ENCODE results near the gene DAND5.

The DAND5 gene

DNA sequence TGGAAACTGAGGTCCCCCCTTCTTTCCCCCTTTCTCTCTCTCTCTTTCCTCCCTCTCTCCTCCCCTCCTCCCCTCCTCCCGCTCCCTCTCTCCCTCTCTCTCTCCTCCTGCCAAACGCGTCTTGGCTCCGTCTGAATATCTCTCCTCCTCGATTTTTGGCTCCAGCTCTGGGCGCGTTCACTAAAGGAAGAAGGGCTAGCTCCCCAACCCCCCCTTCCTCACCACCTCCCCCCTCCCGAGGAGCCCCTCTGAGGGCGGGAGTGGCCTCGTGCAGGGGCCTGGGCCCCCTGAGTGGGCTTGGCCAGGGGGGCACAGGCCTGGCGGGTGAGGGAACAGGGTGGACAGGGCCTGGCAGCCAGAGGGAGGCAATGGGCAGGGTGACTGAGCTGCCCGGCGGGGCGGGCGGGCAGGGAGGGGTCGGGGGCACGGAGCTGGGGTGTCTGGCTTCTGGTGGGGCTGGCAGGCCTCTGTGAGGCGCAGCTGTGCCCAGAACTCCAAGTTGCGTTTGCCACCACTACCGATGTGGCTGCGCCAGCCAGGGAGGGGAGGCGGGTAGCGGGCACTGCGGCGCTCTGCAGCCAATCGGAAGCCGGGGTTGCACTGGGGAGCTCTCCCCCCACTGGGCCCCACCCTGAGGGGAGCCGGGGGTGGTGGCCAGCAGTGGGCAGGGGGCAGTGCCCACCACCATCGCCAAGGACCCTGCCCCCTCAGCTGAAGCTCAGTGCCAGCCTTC, 33.0 kb downstream of the DAND5 start:
- Histone ChIP-seq H3K4me3 (ENCODE audit: insufficient read depth, low read depth, low read length) (no peak overlapping the region), H3K36me3 (ENCODE audit: control insufficient read depth, insufficient read depth, low read length) (no peaks in the 10 kb centered on the region), H3K9me3 (ENCODE audit: control insufficient read depth, low read length) (no peaks in the 10 kb centered on the region), H3K4me1 (ENCODE audit: control insufficient read depth, insufficient read depth, low read length) (no peaks in the 10 kb centered on the region), H3K27ac (ENCODE audit: insufficient read depth, low read depth, low read length, poor library complexity, severe bottlenecking) (no peak overlapping the region), H3K27me3 (ENCODE audit: control insufficient read depth, insufficient read depth, low read length, poor library complexity, severe bottlenecking) (peaks cover 100% of the 10 kb centered on the region)
- WGBS, 2 experiments, result 73 to 74% methylated on average over 29 of the region's 29 CpGs

DNA sequence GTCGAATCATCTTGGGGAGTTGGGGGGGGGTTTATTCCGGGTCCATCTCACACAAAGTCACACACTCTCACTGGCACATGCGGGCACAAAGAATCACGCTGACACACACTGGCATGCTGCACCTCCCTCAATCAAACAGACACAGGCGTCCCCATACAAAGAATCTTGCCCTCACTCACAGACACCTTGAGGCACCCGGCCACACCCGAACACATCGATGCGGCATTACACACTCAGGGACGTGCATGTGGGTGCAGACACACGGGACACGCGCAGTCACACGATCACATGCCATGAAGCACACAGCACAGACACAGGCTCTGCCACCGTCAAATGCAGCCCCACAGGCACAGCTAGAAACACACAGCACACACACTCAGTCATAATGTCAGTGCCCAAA, 33.7 kb downstream of the DAND5 start:
- Histone ChIP-seq H3K9me3 (ENCODE audit: control insufficient read depth, low read length) (no peaks in the 10 kb centered on the region), H3K4me3 (ENCODE audit: insufficient read depth, low read depth, low read length) (no peak overlapping the region), H3K27me3 (ENCODE audit: control insufficient read depth, insufficient read depth, low read length, poor library complexity, severe bottlenecking) (peaks cover 100% of the 10 kb centered on the region), H3K27ac (ENCODE audit: insufficient read depth, low read depth, low read length, poor library complexity, severe bottlenecking) (no peak overlapping the region), H3K36me3 (ENCODE audit: control insufficient read depth, insufficient read depth, low read length) (no peaks in the 10 kb centered on the region), H3K4me1 (ENCODE audit: control insufficient read depth, insufficient read depth, low read length) (no peaks in the 10 kb centered on the region)
- WGBS, 2 experiments, result 85 to 89% methylated on average over 15 of the region's 15 CpGs

DNA sequence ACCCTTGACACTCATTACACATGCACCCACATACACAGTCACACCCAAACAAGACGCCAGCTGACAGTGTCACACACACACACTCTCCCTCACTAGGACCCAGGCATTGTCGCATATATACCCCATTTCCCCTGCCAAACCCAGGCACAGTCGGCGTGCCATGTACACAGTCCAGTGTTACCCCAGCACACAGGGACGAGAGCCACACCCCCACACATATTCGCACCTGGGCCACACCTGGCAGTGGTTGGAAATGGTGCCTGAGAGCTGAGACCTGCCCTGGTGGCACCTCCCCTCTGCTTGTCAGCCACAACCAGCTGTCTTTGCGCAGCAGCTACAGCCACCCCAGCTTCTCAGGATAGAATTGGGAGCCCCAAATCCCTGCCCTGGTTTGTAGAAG, 34.9 kb downstream of the DAND5 start:
- Histone ChIP-seq H3K4me3 (ENCODE audit: insufficient read depth, low read depth, low read length) (no peak overlapping the region), H3K36me3 (ENCODE audit: control insufficient read depth, insufficient read depth, low read length) (no peaks in the 10 kb centered on the region), H3K27ac (ENCODE audit: insufficient read depth, low read depth, low read length, poor library complexity, severe bottlenecking) (no peak overlapping the region), H3K9me3 (ENCODE audit: control insufficient read depth, low read length) (no peaks in the 10 kb centered on the region), H3K27me3 (ENCODE audit: control insufficient read depth, insufficient read depth, low read length, poor library complexity, severe bottlenecking) (peaks cover 100% of the 10 kb centered on the region), H3K4me1 (ENCODE audit: control insufficient read depth, insufficient read depth, low read length) (no peaks in the 10 kb centered on the region)
- WGBS, 2 experiments, result 81 to 84% methylated on average over 7 of the region's 7 CpGs

- no peaks in the 10 kb centered on the region for H3K36me3 ChIP-seq (ENCODE audit: control insufficient read depth, insufficient read depth, low read length)
- no peaks in the 10 kb centered on the region for H3K9me3 ChIP-seq (ENCODE audit: control insufficient read depth, low read length)
- no peak overlapping the region for H3K4me3 ChIP-seq (ENCODE audit: insufficient read depth, low read depth, low read length)
- H3K4me1 ChIP-seq (ENCODE audit: control insufficient read depth, insufficient read depth, low read length), result no peaks in the 10 kb centered on the region
- 86 to 88% methylated on average over 4 of the region's 4 CpGs for WGBS, 2 experiments
- peaks cover 100% of the 10 kb centered on the region for H3K27me3 ChIP-seq (ENCODE audit: control insufficient read depth, insufficient read depth, low read length, poor library complexity, severe bottlenecking)
- H3K27ac ChIP-seq (ENCODE audit: insufficient read depth, low read depth, low read length, poor library complexity, severe bottlenecking), result no peak overlapping the region
Measured at GRCh38 chr19:13005253-13005652, 35.9 kb downstream of the DAND5 start.

- H3K27ac ChIP-seq (ENCODE audit: insufficient read depth, low read depth, low read length, poor library complexity, severe bottlenecking), result no peak overlapping the region
- no peaks in the 10 kb centered on the region for H3K4me1 ChIP-seq (ENCODE audit: control insufficient read depth, insufficient read depth, low read length)
- H3K36me3 ChIP-seq (ENCODE audit: control insufficient read depth, insufficient read depth, low read length), result no peaks in the 10 kb centered on the region
- 72 to 73% methylated on average over 12 of the region's 12 CpGs for WGBS, 2 experiments
- no peak overlapping the region for H3K4me3 ChIP-seq (ENCODE audit: insufficient read depth, low read depth, low read length)
- peaks cover 100% of the 10 kb centered on the region for H3K27me3 ChIP-seq (ENCODE audit: control insufficient read depth, insufficient read depth, low read length, poor library complexity, severe bottlenecking)
- H3K9me3 ChIP-seq (ENCODE audit: control insufficient read depth, low read length), result no peaks in the 10 kb centered on the region
Measured at GRCh38 chr19:13005861-13006370, 36.5 kb downstream of the DAND5 start.

- H3K4me1 ChIP-seq (ENCODE audit: control insufficient read depth, insufficient read depth, low read length), result no peaks in the 10 kb centered on the region
- H3K27ac ChIP-seq (ENCODE audit: insufficient read depth, low read depth, low read length, poor library complexity, severe bottlenecking), result no peak overlapping the region
- H3K36me3 ChIP-seq (ENCODE audit: control insufficient read depth, insufficient read depth, low read length), result no peaks in the 10 kb centered on the region
- 77% methylated on average over 28 of the region's 28 CpGs for WGBS, 2 experiments
- H3K4me3 ChIP-seq (ENCODE audit: insufficient read depth, low read depth, low read length), result no peak overlapping the region
- H3K9me3 ChIP-seq (ENCODE audit: control insufficient read depth, low read length), result no peaks in the 10 kb centered on the region
- H3K27me3 ChIP-seq (ENCODE audit: control insufficient read depth, insufficient read depth, low read length, poor library complexity, severe bottlenecking), result peaks cover 100% of the 10 kb centered on the region
Measured at GRCh38 chr19:13006431-13007281, 37.3 kb downstream of the DAND5 start.

GRCh38 chr19:13007292-13008045, 38.1 kb downstream of the DAND5 start:
- Histone ChIP-seq H3K9me3 (ENCODE audit: control insufficient read depth, low read length) (no peaks in the 10 kb centered on the region), H3K4me1 (ENCODE audit: control insufficient read depth, insufficient read depth, low read length) (no peaks in the 10 kb centered on the region), H3K36me3 (ENCODE audit: control insufficient read depth, insufficient read depth, low read length) (no peaks in the 10 kb centered on the region), H3K27ac (ENCODE audit: insufficient read depth, low read depth, low read length, poor library complexity, severe bottlenecking) (no peak overlapping the region), H3K27me3 (ENCODE audit: control insufficient read depth, insufficient read depth, low read length, poor library complexity, severe bottlenecking) (peaks cover 100% of the 10 kb centered on the region), H3K4me3 (ENCODE audit: insufficient read depth, low read depth, low read length) (no peak overlapping the region)
- WGBS, 2 experiments, result 75 to 80% methylated on average over 17 of the region's 17 CpGs

DNA sequence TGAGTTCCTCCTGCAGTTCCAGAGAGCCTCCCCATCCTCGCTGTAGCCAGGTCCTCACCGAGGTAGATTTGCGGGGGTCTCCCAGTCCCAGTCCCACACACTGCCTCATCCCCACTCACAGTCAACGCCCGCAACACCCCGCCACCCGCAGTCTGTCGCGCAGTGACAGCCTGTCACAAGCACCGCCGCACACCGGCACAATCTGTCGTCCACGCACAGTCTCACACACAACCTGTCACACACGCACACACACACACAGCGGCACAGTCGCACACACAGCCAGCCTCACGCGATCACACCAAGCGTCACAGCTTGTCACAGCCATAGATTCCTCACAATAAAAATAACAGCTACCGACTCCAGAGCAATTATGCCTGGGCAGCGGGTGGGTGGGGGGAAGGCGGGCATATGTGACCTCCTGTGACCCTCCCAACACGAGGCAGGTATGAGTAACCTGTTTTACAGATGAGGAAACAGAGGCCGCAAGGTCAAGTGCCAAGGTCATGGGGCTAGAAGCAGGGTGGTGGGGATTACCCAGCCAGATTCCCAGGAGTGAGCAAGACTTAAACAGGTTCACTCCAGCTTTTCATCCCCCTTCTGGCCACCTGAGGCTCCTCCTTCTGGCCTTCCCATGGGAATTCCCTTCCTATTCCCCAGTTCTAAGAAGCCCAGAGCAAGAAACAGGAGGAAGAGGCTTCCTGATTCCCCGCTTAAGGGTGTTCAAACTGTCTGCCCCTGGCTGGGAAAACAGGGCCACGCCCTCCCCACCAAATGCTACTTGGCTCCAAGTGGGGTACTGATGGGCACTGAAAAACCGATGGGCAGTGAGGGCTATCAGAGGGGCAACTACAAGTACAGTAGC, 39.8 kb downstream of the DAND5 start:
- H3K9me3 ChIP-seq (ENCODE audit: control insufficient read depth, low read length), result no peaks in the 10 kb centered on the region
- WGBS, 2 experiments, result 64 to 66% methylated on average over 28 of the region's 28 CpGs
- no peak overlapping the region for H3K27ac ChIP-seq (ENCODE audit: insufficient read depth, low read depth, low read length, poor library complexity, severe bottlenecking)
- peaks cover 100% of the 10 kb centered on the region for H3K27me3 ChIP-seq (ENCODE audit: control insufficient read depth, insufficient read depth, low read length, poor library complexity, severe bottlenecking)
- H3K4me3 ChIP-seq (ENCODE audit: insufficient read depth, low read depth, low read length), result no peak overlapping the region
- H3K36me3 ChIP-seq (ENCODE audit: control insufficient read depth, insufficient read depth, low read length), result no peaks in the 10 kb centered on the region
- H3K4me1 ChIP-seq (ENCODE audit: control insufficient read depth, insufficient read depth, low read length), result peaks cover 3% of the 10 kb centered on the region

Data from ectodermal cell (in vitro differentiated cells).